ENCODE results near the gene ZDHHC14. TPM values are rescaled to one million over a fixed set of nuclear protein-coding genes. Genes with fewer than 3 reads are reported as not detected.

Gene ZDHHC14
- polyA plus RNA-seq, 6 donors from 2014 or later = 1.7 to 10.5 (median 4.1) TPM

DNA sequence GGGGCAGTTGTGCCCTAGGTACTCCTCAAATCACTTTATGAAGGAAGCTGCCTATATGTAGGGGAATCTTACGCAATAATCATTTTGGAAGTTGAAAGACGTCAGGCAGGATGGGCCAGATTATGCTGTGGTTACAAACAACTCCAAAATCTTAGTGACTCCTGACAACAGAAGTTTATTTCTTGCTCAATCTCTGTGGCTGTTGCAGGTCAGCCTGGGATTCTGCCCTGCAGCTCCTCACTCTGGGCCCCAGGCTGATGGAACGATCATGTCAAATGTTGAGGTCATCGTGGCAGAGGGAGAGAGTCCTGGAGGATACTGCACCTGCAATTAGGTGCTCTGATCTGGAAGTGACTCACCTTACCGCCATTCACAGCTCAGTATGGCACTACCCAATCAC is 88.4 kb downstream of the ZDHHC14 start:
- no peaks in the 10 kb centered on the region for H3K27me3 Mint-ChIP-seq
- ATAC-seq (ENCODE audit: low read depth in 2 of 2) = no peak
- H3K36me3 Mint-ChIP-seq = peaks cover 0 to 7% of the 10 kb centered on the region in 2 donors
- H3K27ac Mint-ChIP-seq = peak overlapping the region in 3 of 6 donors; percentile 13 to 87 (median 19)
- no peak for DNase-seq
- peaks cover 5 to 38% (median 18%) of the 10 kb centered on the region in 3 donors for H3K4me1 Mint-ChIP-seq
- H3K4me3 Mint-ChIP-seq = peak overlapping the region in 1 of 8 donors; percentile 24
- no peaks in the 10 kb centered on the region for H3K9me3 Mint-ChIP-seq

GRCh38 chr6:157471077-157471686 is 90.2 kb downstream of the ZDHHC14 start:
- peaks cover 6 to 33% (median 20%) of the 10 kb centered on the region in 3 donors for H3K4me1 Mint-ChIP-seq
- peaks cover 0 to 7% of the 10 kb centered on the region in 2 donors for H3K36me3 Mint-ChIP-seq
- H3K27ac Mint-ChIP-seq = peak overlapping the region in 2 of 6 donors; percentile 37 to 79
- ATAC-seq (ENCODE audit: low read depth in 2 of 2) (no peak), DNase-seq (no peak)
- no peaks in the 10 kb centered on the region for H3K9me3 Mint-ChIP-seq
- H3K4me3 Mint-ChIP-seq = no peak overlapping the region
- no peaks in the 10 kb centered on the region for H3K27me3 Mint-ChIP-seq

DNA sequence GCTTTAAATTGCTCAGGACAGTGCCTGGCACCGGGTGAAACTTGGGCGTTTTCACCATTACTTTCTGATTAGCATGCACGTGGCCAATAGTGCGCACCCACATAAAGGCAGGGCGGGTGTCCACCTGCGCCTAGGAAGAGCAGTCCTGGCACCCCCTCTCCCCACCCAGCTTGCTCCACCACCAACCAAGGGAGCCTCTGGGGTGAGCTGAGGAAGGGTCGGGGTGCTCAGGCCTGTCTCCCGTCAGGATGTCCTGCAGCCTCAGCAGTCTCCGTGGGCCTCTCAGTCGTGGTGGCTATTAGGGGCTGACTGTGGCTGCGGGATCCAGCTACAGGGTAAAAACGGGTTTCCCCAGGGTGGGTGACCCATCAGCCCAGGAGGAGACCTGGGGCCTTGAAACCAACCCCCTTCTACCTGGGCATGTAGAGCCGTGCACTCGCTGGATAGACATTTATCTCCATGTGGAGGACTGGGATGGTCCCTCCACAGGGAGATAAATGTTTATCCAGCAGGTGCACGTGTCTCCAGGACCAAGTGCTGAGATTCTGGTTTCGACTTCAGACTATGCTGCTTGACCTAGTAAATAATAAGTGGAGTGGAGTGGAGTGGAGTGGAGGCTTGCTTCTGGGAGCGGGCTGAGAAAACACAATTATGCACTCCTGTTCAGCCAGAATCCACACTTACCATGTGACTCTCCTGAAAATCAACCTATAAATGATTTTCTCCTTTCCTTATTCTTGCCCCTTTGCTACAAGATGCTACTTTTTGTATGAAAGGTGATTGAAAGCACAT is 91.1 kb downstream of the ZDHHC14 start:
- H3K27ac Mint-ChIP-seq = peak overlapping the region in 1 of 6 donors; percentile 77
- DNase-seq = no peak
- no peaks in the 10 kb centered on the region for H3K9me3 Mint-ChIP-seq
- no peak for ATAC-seq (ENCODE audit: low read depth in 2 of 2)
- H3K4me1 Mint-ChIP-seq = peaks cover 11 to 38% (median 20%) of the 10 kb centered on the region in 3 donors
- H3K27me3 Mint-ChIP-seq = no peaks in the 10 kb centered on the region
- H3K4me3 Mint-ChIP-seq = no peak overlapping the region
- peaks cover 0 to 7% of the 10 kb centered on the region in 2 donors for H3K36me3 Mint-ChIP-seq

GRCh38 chr6:157476797-157477196 is 95.8 kb downstream of the ZDHHC14 start:
- Mint-ChIP-seq H3K27ac (no peak overlapping the region), H3K36me3 (no peaks in the 10 kb centered on the region), H3K4me1 (peaks cover 21 to 46% (median 31%) of the 10 kb centered on the region in 3 donors), H3K9me3 (no peaks in the 10 kb centered on the region), H3K27me3 (no peaks in the 10 kb centered on the region), H3K4me3 (no peak overlapping the region)
- DNase-seq (no peak), ATAC-seq (ENCODE audit: low read depth in 2 of 2) (no peak)

DNA sequence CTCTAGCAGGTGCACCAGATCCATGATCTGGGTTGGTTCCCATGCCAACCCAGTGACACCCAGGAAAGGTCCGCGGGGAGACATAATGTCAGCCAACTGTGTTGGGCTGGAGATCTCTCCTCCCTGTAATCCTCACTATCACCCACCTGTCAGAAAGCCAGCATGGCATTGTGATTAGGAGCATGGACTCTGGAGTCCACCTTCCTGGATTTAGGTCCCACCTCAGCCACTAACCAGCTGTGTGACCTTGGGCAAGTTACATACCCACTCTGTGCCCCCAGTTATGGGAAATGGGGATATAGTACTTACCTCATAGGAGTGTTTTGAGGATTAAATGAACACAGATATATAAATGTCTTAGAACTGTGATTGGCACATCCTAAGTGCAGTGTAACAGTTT is 97.9 kb downstream of the ZDHHC14 start:
- Mint-ChIP-seq H3K4me3 (no peak overlapping the region), H3K4me1 (peaks cover 28 to 49% (median 32%) of the 10 kb centered on the region in 3 donors), H3K27ac (no peak overlapping the region), H3K27me3 (no peaks in the 10 kb centered on the region), H3K36me3 (no peaks in the 10 kb centered on the region), H3K9me3 (peaks cover 0 to 4% (median 0%) of the 10 kb centered on the region in 7 donors)
- ATAC-seq (ENCODE audit: low read depth in 2 of 2) (no peak), DNase-seq (no peak)

GRCh38 chr6:157479464-157480303 is 98.7 kb downstream of the ZDHHC14 start:
- Mint-ChIP-seq H3K27ac (peak overlapping the region in 2 of 6 donors; percentile 76 to 78), H3K36me3 (no peaks in the 10 kb centered on the region), H3K4me1 (peaks cover 26 to 43% (median 28%) of the 10 kb centered on the region in 3 donors), H3K9me3 (peaks cover 0 to 4% (median 0%) of the 10 kb centered on the region in 7 donors), H3K4me3 (no peak overlapping the region), H3K27me3 (no peaks in the 10 kb centered on the region)
- ATAC-seq (ENCODE audit: low read depth in 2 of 2) = no peak
- no peak for DNase-seq

GRCh38 chr6:157481189-157481864 is 100.3 kb downstream of the ZDHHC14 start:
- no peak for ATAC-seq (ENCODE audit: low read depth in 2 of 2)
- no peaks in the 10 kb centered on the region for H3K27me3 Mint-ChIP-seq
- H3K9me3 Mint-ChIP-seq = peaks cover 0 to 4% (median 0%) of the 10 kb centered on the region in 7 donors
- no peak overlapping the region for H3K4me3 Mint-ChIP-seq
- peaks cover 22 to 48% (median 22%) of the 10 kb centered on the region in 3 donors for H3K4me1 Mint-ChIP-seq
- H3K36me3 Mint-ChIP-seq = no peaks in the 10 kb centered on the region
- peak overlapping the region in 3 of 6 donors; percentile 53 to 84 (median 76) for H3K27ac Mint-ChIP-seq
- no peak for DNase-seq

GRCh38 chr6:157481865-157482249 is 100.9 kb downstream of the ZDHHC14 start:
- Mint-ChIP-seq H3K4me1 (peaks cover 24 to 49% (median 28%) of the 10 kb centered on the region in 3 donors), H3K27ac (peak overlapping the region in 2 of 6 donors; percentile 53 to 76), H3K36me3 (no peaks in the 10 kb centered on the region), H3K4me3 (peak overlapping the region in 1 of 8 donors; percentile 45), H3K9me3 (peaks cover 0 to 4% (median 0%) of the 10 kb centered on the region in 7 donors), H3K27me3 (no peaks in the 10 kb centered on the region)
- no peak for DNase-seq
- no peak for ATAC-seq (ENCODE audit: low read depth in 2 of 2)

DNA sequence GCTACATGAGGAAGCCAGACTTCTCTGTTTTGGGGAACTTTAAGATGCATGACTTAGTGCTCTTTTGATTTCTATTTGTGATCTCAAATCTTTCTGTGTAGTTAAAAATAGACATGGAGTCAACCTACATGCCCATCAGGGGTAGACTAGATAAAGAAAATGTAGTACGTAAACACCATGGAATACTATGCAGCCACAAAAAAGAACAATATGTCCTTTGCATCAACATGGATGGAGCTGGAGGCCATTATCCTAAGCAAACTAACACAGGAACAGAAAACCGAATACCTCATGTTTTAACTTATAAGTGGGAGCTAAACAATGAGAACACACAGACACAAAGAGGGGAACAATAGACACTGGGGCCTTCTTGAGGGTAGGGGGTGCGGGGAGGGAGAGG is 102.8 kb downstream of the ZDHHC14 start:
- H3K36me3 Mint-ChIP-seq = no peaks in the 10 kb centered on the region
- DNase-seq = no peak
- no peak for ATAC-seq (ENCODE audit: low read depth in 2 of 2)
- peaks cover 34 to 66% (median 43%) of the 10 kb centered on the region in 3 donors for H3K4me1 Mint-ChIP-seq
- no peaks in the 10 kb centered on the region for H3K27me3 Mint-ChIP-seq
- no peak overlapping the region for H3K4me3 Mint-ChIP-seq
- peaks cover 0 to 4% (median 0%) of the 10 kb centered on the region in 7 donors for H3K9me3 Mint-ChIP-seq
- H3K27ac Mint-ChIP-seq = peak overlapping the region in 1 of 6 donors; percentile 67

DNA sequence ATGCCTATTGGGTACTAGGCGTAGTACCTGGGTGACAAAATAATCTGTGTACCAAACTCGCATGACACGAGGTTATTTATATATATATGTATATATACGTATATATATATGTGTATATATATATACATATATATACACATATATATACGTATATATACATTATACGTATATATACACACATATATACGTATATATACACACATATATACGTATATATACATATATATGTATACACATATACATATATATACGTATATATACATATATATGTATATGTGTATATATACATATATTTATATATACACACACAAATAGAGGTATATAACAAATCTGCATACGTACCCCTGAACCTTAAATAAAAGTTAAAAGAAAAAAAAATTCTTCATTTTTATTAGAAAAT is 103.2 kb downstream of the ZDHHC14 start:
- no peak for ATAC-seq (ENCODE audit: low read depth in 2 of 2)
- no peaks in the 10 kb centered on the region for H3K36me3 Mint-ChIP-seq
- peaks cover 0 to 4% (median 0%) of the 10 kb centered on the region in 7 donors for H3K9me3 Mint-ChIP-seq
- no peaks in the 10 kb centered on the region for H3K27me3 Mint-ChIP-seq
- H3K27ac Mint-ChIP-seq = no peak overlapping the region
- H3K4me3 Mint-ChIP-seq = no peak overlapping the region
- H3K4me1 Mint-ChIP-seq = peaks cover 34 to 69% (median 44%) of the 10 kb centered on the region in 3 donors
- no peak for DNase-seq

DNA sequence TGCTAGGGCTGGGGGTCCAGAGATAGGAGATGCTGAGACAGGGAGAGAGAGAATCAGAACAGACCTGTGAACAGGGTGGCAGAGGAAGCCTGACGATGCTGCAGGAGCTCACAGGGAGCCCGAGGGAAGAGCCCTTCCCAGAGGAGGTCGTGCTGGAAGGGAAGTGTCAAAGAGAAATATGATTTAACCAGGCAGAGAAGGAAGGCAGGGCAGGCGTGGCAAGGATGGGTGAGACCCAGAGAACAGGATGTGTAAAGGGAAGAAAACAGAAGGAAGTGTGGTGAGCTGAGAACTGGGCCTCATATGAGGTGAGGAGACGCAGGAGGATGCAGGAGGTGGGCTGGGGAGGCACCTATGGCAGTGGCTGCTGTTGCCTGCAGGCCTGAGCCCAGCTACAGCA is 105.6 kb downstream of the ZDHHC14 start:
- no peaks in the 10 kb centered on the region for H3K36me3 Mint-ChIP-seq
- peak overlapping the region in 5 of 6 donors; percentile 2 to 95 (median 72) for H3K27ac Mint-ChIP-seq
- peaks cover 0 to 4% (median 0%) of the 10 kb centered on the region in 7 donors for H3K9me3 Mint-ChIP-seq
- H3K4me3 Mint-ChIP-seq = peak overlapping the region in 7 of 8 donors; percentile 21 to 88 (median 46)
- peak; percentile 83 to 87 for ATAC-seq (ENCODE audit: low read depth in 2 of 2)
- H3K4me1 Mint-ChIP-seq = peaks cover 36 to 67% (median 51%) of the 10 kb centered on the region in 3 donors
- H3K27me3 Mint-ChIP-seq = peaks cover 0 to 13% (median 12%) of the 10 kb centered on the region in 3 donors
- DNase-seq = peak; percentile 23

DNA sequence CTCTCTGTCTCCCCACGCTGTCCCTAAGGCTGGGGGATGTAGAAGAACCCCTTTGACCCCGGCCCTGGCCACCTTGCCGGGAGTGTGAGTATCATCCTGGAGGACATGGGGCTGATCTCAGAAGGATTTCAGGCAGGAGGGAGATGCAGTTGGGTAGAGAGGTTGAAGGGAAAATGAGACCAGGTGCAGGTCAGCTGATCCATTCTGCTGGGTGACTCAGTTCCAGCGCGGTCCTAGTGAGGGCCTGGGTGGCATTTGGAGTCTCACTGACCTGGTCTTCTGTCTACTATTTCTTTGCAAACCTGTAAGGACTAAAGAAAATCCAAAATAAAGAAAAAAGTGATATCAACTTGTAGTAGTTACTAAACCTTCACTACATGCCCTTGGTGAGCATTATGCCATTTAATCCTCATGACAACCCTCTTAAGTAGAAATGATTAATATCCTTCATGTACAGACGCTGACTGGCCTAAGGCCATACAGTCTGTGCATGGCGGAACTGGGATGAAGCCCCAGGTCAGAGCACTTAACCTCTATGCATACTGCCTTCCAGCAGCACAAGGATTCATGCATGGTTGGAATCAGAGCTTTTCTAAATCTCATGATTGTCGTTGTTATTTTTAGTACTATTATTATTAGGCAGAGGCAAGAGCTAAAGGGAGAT is 106.3 kb downstream of the ZDHHC14 start:
- Mint-ChIP-seq H3K9me3 (peaks cover 0 to 4% (median 0%) of the 10 kb centered on the region in 7 donors), H3K4me3 (peak overlapping the region in 4 of 8 donors; percentile 15 to 88 (median 48)), H3K27ac (peak overlapping the region in 5 of 6 donors; percentile 2 to 95 (median 72)), H3K4me1 (peaks cover 35 to 62% (median 47%) of the 10 kb centered on the region in 3 donors), H3K27me3 (peaks cover 0 to 13% (median 13%) of the 10 kb centered on the region in 3 donors), H3K36me3 (peaks cover 0 to 1% of the 10 kb centered on the region in 2 donors)
- DNase-seq (no peak), ATAC-seq (ENCODE audit: low read depth in 2 of 2) (no peak)
